HepG2 (cell line): ENCODE measurements around the gene NCOA4. TPM values are rescaled to one million over a fixed set of nuclear protein-coding genes. Genes with fewer than 3 reads are reported as not detected.

Experiments
- CSRNP2 ChIP-seq: sonication (generic); formaldehyde crosslinking; conservative IDR thresholded peaks from 2 replicates; pipeline ENCODE4 v1.8.0; 2022; ENCODE audit warnings: low read depth, missing genetic modification reagents
- MXI1 ChIP-seq: IDR thresholded peaks from 3 replicates; pipeline ENCODE4 v1.6.1; 2012; ENCODE audit warnings: low read depth, low read length, inconsistent platforms, borderline replicate concordance
- ZNF317 ChIP-seq: sonication (generic); formaldehyde crosslinking; IDR thresholded peaks from 2 replicates; pipeline ENCODE4 v1.5.0; 2020; ENCODE audit warnings: mild to moderate bottlenecking, missing genetic modification reagents
- ZNF407 ChIP-seq: sonication (generic); formaldehyde crosslinking; IDR thresholded peaks from one replicate; pipeline ENCODE4 v1.5.1; 2020; ENCODE audit warnings: mild to moderate bottlenecking, missing genetic modification reagents; ENCODE audit errors: not compliant biosample characterization
- ZNF781 ChIP-seq: sonication (generic); formaldehyde crosslinking; IDR thresholded peaks from 2 replicates; pipeline ENCODE4 v1.5.1; 2020; ENCODE audit warnings: borderline replicate concordance, mild to moderate bottlenecking, missing genetic modification reagents; ENCODE audit errors: not compliant biosample characterization
- ZNF883 ChIP-seq: sonication (generic); formaldehyde crosslinking; IDR thresholded peaks from 2 replicates; pipeline ENCODE4 v1.5.1; 2020; ENCODE audit warnings: mild to moderate bottlenecking, missing genetic modification reagents; ENCODE audit errors: not compliant biosample characterization
- polyA plus RNA-seq, 8 experiments: library from polyadenylated mRNA; depleted of rRNA in 3 of 8; stranded (reverse) in 7 of 8; unstranded in 1 of 8; fragments of >200 nt; fragmentation: Illumina TruSeq in 4 of 8; extraction: Trizol in 4 of 8; gene quantifications; 2 replicates each; pipeline versions ENCODE4 v1.2.1 to v1.2.3, GENCODE V29; 2011 to 2016; ENCODE audit warnings: low read depth in 4 of 8, missing spikeins in 1 of 8, mixed read lengths in 1 of 8; ENCODE audit not compliant: insufficient read depth in 1 of 8
- total RNA-seq, 5 experiments: library from RNA; depleted of rRNA; stranded (reverse); fragments of >200 nt; fragmentation: Illumina TruSeq; extraction: Trizol; gene quantifications; 2 replicates each; pipeline ENCODE4 v1.2.3, GENCODE V29; 2016; ENCODE audit warnings: low read depth in 1 of 5

NCOA4 gene
- total and polyA plus RNA-seq, 2 of the 13 experiments (the other 11 are each of a cell fraction or from before 2014, with no cell fraction given), result 306 to 400 TPM

GRCh38 chr10:45997994-45998763 lies 32.2 kb downstream of the NCOA4 start (continued):
- TF ChIP-seq CSRNP2 (CRISPR knock-in tag) (no peak), ZNF407 (no peak), MXI1 (no peak; the same call in 2 of the 3 replicates), ZNF883 (CRISPR knock-in tag) (no peak), ZNF781 (CRISPR knock-in tag) (no peak), ZNF317 (CRISPR knock-in tag) (no peak)
